Psoas muscle (tissue), 8 donors: ENCODE results near the gene SIT1. TPM values are rescaled to one million over a fixed set of nuclear protein-coding genes. Genes with fewer than 3 reads are reported as not detected.

Experiments used
- ATAC-seq, 4 donors: fragments of 200-7000 bp; cut with Tn5 transposase; one replicate each; pipeline ENCODE4 v1.9.1; 2020; ENCODE audit warnings: moderate library complexity in 3 of 4, mild to moderate bottlenecking in 2 of 4
- DNase-seq, 2 donors: peaks; one replicate each; pipeline ENCODE4 v3.0.0-alpha.2; 2020
- H3K27ac ChIP-seq: fragments of 200-600 bp; one replicate; pipeline ENCODE4 v1.8.0; 2022
- H3K27me3 ChIP-seq, 3 donors: fragments of 200-600 bp in 1 of 3; one replicate each; pipeline versions ENCODE4 v1.6.1 to v1.8.0; 2013 to 2022; ENCODE audit warnings: low read length in 2 of 3, mild to moderate bottlenecking in 2 of 3, moderate library complexity in 1 of 3; ENCODE audit not compliant: insufficient read depth in 3 of 3
- H3K36me3 ChIP-seq, 2 donors: fragments of 200-600 bp in 1 of 2; one replicate each; pipeline versions ENCODE4 v1.6.1 to v1.8.0; 2013 to 2022; ENCODE audit warnings: low read depth in 1 of 2, mild to moderate bottlenecking in 1 of 2, moderate library complexity in 1 of 2; ENCODE audit not compliant: insufficient read depth in 1 of 2
- H3K4me1 ChIP-seq: fragments of 200-600 bp; one replicate; pipeline ENCODE4 v1.8.0; 2022
- H3K4me3 ChIP-seq: fragments of 200-600 bp; one replicate; pipeline ENCODE4 v1.8.0; 2022; ENCODE audit warnings: mild to moderate bottlenecking
- H3K9me3 ChIP-seq: fragments of 200-600 bp; one replicate; pipeline ENCODE4 v1.8.0; 2022
- WGBS, 3 donors: extraction: QIAGEN DNeasy Blood & Tissue Kit; methylation state at CpG; one replicate each; pipeline versions ENCODE4 v1.1.6 to v1.1.7; 2013; 5-methylcytosine and 5-hydroxymethylcytosine counted together
- intact Hi-C, 2 donors: fragments of 100-400 bp; cut with DNase I; formaldehyde crosslinking; loops; one replicate each; pipeline versions ENCODE4 v1.11.0 to v1.14.2; 2022
- polyA plus RNA-seq, 3 donors: library from polyadenylated mRNA; stranded (reverse); fragments of 200-250 nt; gene quantifications; one replicate each; pipeline ENCODE4 v1.2.3, GENCODE V29; 2013
- total RNA-seq, 4 donors: library from RNA; stranded (reverse); fragmentation: NEBNext Ultra II Directional in 2 of 4; extraction: Animal tissue kit (Norgen Biotek cat#: 25700) in 2 of 4; gene quantifications; one replicate each; pipeline versions ENCODE4 v1.2.1 to v1.2.4, GENCODE V29; 2021 to 2023
- TF ChIP-seq, protein P1 (sequence below): fragments of 200-600 bp; IDR thresholded peaks from one replicate; pipeline ENCODE4 v1.8.0; 2022; ENCODE audit warnings: antibody characterized with exemption
- donor health status: healthy with polysubstance abuse.
- donor health status: DM: no; HTN: no; CAD: no; lungs with moderate emphysema.
- donor health status: Bipolar disorder and iron deficiency.
- donor health status: healthy.
- donor health status: DM: yes; HTN: yes; CAD: no.
- donor health status: DM: no; HTN: no; CAD: no.
- donor health status: DM: no; HTN: no; CAD: no.
- donor health status: DM: yes; HTN: yes; CAD: no.

SIT1 gene
- total and polyA plus RNA-seq, 7 donors: 0.08 to 0.34 (median 0.24) TPM; not detected in 1

DNA sequence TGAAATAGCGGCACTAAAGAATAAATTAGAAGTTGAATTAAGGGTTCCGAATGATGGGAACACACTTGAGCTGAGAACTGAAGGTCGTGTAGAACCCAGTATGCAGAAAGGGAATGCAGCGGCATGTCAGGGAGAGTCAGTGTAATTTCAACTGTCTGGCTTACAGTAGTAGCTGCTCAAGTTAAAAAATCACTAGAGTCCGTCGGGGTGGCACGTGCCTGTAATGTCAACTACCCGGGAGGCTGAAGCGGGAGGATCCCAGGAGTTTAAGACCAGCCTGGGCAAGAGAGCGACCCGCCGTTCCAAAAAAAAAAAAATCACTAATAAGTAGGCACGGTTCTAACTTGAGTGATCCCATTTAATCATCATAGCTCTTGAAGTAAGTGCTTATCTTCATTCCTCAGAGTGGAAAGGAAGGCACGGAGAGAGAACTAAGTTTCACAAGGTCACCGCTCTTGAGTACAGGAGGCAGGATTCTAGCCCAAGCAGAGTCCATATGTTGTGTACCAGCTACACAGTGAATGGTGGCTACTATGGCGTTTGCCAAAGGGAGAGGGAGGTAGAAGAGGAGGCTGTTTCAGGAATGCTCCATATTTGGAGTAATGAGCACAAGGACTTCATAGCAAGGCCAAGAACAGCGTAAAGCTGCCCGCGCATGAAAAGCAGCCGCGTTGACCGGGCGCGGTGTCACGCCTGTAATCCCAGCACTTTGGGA lies 6.3 kb upstream of the SIT1 start:
- intact Hi-C loops: loop anchor here in 1 of 2 donors (2.0 kb wide), 1 partner anchor 48 kb away; no protein-coding TSS in a partner anchor
- H3K4me1 ChIP-seq: peaks cover 26% of the 10 kb centered on the region
- peak; percentile 27 to 44 (median 32) for ATAC-seq
- 20 to 27% (median 21%) methylated on average over 25 of the region's 25 CpGs for WGBS, 3 donors
- H3K27ac ChIP-seq: peak overlapping the region; percentile 100
- TF ChIP-seq, protein P1, sequence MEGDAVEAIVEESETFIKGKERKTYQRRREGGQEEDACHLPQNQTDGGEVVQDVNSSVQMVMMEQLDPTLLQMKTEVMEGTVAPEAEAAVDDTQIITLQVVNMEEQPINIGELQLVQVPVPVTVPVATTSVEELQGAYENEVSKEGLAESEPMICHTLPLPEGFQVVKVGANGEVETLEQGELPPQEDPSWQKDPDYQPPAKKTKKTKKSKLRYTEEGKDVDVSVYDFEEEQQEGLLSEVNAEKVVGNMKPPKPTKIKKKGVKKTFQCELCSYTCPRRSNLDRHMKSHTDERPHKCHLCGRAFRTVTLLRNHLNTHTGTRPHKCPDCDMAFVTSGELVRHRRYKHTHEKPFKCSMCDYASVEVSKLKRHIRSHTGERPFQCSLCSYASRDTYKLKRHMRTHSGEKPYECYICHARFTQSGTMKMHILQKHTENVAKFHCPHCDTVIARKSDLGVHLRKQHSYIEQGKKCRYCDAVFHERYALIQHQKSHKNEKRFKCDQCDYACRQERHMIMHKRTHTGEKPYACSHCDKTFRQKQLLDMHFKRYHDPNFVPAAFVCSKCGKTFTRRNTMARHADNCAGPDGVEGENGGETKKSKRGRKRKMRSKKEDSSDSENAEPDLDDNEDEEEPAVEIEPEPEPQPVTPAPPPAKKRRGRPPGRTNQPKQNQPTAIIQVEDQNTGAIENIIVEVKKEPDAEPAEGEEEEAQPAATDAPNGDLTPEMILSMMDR: no peak
- DNase-seq: no peak
- no peaks in the 10 kb centered on the region for H3K27me3 ChIP-seq
- peak overlapping the region; percentile 89 for H3K4me3 ChIP-seq
- no peaks in the 10 kb centered on the region for H3K9me3 ChIP-seq
- peaks cover 0 to 18% of the 10 kb centered on the region in 2 donors for H3K36me3 ChIP-seq

DNA sequence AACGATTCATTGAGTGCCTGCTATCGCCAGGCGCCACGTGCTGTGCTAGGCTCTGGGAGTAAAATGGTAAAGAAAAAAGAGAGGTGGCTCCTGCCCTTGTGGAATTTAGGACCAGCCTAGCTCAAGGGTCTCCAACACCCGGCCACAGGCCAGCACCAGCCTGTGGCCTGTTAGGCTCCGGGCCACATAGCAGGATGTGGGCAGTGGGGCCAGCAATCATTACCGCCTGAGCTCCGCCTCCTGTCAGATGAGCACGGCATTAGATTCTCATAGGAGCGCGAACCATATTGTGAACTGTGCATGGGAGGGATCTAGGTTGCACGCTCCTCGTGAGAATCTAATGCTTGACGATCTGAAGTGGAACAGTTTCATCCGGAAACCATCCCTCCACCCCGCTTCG lies 5.6 kb upstream of the SIT1 start:
- DNase-seq: no peak
- intact Hi-C loops: loop anchor here in 1 of 2 donors (2.0 kb wide), 1 partner anchor 48 kb away; no protein-coding TSS in a partner anchor
- H3K4me3 ChIP-seq: no peak overlapping the region
- TF ChIP-seq, protein P1: no peak
- peak overlapping the region; percentile 100 for H3K27ac ChIP-seq
- ATAC-seq: no peak
- peaks cover 25% of the 10 kb centered on the region for H3K4me1 ChIP-seq
- no peaks in the 10 kb centered on the region for H3K9me3 ChIP-seq
- 76 to 79% (median 76%) methylated on average over 17 of the region's 17 CpGs for WGBS, 3 donors
- H3K36me3 ChIP-seq: peaks cover 0 to 17% of the 10 kb centered on the region in 2 donors
- H3K27me3 ChIP-seq: no peaks in the 10 kb centered on the region

DNA sequence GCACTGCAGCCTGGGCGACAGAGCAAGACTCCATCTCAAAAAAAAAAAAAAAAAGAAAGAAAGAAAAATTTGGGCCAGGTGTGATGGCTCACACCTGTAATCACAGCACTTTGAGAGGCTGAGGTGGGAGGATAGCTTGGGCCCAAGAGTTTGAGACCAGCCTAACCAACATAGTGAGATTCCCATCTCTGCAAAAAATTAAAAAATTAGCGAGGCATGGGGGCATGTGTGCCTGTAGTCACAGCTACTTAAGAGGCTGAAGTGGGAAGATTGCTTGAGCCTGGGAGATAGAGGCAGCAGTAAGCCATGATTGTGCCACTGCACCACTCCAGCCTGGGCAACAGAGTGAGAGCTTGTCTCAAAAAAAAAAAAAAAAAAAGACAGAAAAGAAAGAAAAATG lies 2.9 kb upstream of the SIT1 start:
- Histone ChIP-seq H3K9me3 (no peaks in the 10 kb centered on the region), H3K4me3 (no peak overlapping the region), H3K27ac (no peak overlapping the region), H3K4me1 (no peaks in the 10 kb centered on the region), H3K27me3 (no peaks in the 10 kb centered on the region), H3K36me3 (no peaks in the 10 kb centered on the region)
- 85 to 95% (median 91%) methylated on average over 2 of the region's 2 CpGs for WGBS, 3 donors
- TF ChIP-seq, protein P1: no peak
- ATAC-seq (no peak), DNase-seq (no peak)
- intact Hi-C loops: no loop called here

DNA sequence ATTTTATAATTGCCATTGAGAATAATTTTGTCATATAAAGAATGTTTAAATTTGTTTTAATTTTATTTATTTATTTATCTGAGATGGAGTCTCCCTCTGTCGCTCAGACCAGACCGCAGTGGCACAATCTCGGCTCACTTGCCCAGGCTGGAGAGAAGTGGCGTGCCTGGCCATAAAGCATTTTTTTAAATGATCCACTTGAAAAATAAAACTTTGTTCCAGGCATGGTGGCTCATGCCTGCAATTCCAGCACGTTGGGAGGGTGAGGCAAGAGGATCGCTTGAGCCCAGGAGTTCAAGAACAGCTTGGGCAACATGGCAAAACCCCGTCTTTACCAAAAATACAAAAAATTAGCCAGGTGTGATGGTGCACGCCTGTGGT lies 2.1 kb upstream of the SIT1 start:
- Histone ChIP-seq H3K9me3 (no peaks in the 10 kb centered on the region), H3K36me3 (no peaks in the 10 kb centered on the region), H3K27ac (no peak overlapping the region), H3K4me1 (no peaks in the 10 kb centered on the region), H3K4me3 (no peak overlapping the region), H3K27me3 (no peaks in the 10 kb centered on the region)
- TF ChIP-seq, protein P1: no peak
- intact Hi-C loops: no loop called here
- ATAC-seq: no peak
- 87 to 91% (median 89%) methylated on average over 8 of the region's 8 CpGs for WGBS, 3 donors
- DNase-seq: no peak
